Neural cell (in vitro differentiated cells): ENCODE data around the gene MOGAT1. TPM values are rescaled to one million over a fixed set of nuclear protein-coding genes. Genes with fewer than 3 reads are reported as not detected.

Experiments
- H2AFZ ChIP-seq: fragments of 200-600, 300-800 bp; sonication (generic), shearing (Covaris generic); 2 replicates; pipeline ENCODE4 v1.6.0; 2014; ENCODE audit warnings: low read depth, mild to moderate bottlenecking, antibody characterized with exemption, low read length, moderate library complexity
- H3F3A ChIP-seq: fragments of 200-600 bp; shearing (Covaris generic); 2 replicates; pipeline ENCODE4 v1.6.1; 2016; ENCODE audit warnings: mild to moderate bottlenecking, moderate library complexity, mixed read lengths, antibody characterized with exemption, low read length; ENCODE audit not compliant: insufficient read depth, poor library complexity, severe bottlenecking
- H3K27ac ChIP-seq: fragments of 200-600, 300-800 bp; sonication (generic), shearing (Covaris generic); 2 replicates; pipeline ENCODE4 v1.5.1; 2014; ENCODE audit warnings: mild to moderate bottlenecking, low read length, moderate library complexity
- H3K27me3 ChIP-seq: fragments of 300-800, 200-600 bp; sonication (generic), shearing (Covaris generic); 2 replicates; pipeline ENCODE4 v1.6.0; 2014; ENCODE audit warnings: mild to moderate bottlenecking, low read depth, low read length, moderate library complexity; ENCODE audit not compliant: insufficient read depth
- H3K36me3 ChIP-seq: fragments of 300-800, 200-600 bp; sonication (generic), shearing (Covaris generic); 2 replicates; pipeline ENCODE4 v1.5.1; 2014; ENCODE audit warnings: mild to moderate bottlenecking, antibody characterized with exemption, low read length, moderate library complexity; ENCODE audit not compliant: insufficient read depth
- H3K4me2 ChIP-seq: fragments of 300-800, 200-600 bp; sonication (generic), shearing (Covaris generic); 2 replicates; pipeline ENCODE4 v1.6.0; 2014; ENCODE audit warnings: mild to moderate bottlenecking, low read length
- H3K4me3 ChIP-seq: fragments of 300-800, 200-600 bp; sonication (generic), shearing (Covaris generic); 2 replicates; pipeline ENCODE4 v1.5.1; 2014; ENCODE audit warnings: mild to moderate bottlenecking, low read length, moderate library complexity
- H3K79me2 ChIP-seq: fragments of 200-600 bp; shearing (Covaris generic); replicated peaks from 2 replicates; pipeline ENCODE4 v1.6.0; 2014; ENCODE audit warnings: mild to moderate bottlenecking, low read length, moderate library complexity; ENCODE audit not compliant: insufficient read depth
- H3K9ac ChIP-seq: fragments of 300-800, 200-600 bp; sonication (generic), shearing (Covaris generic); 2 replicates; pipeline ENCODE4 v1.6.1; 2016; ENCODE audit warnings: mild to moderate bottlenecking, low read length, mixed read lengths
- H3K9me2 ChIP-seq: fragments of 200-600 bp; shearing (Covaris generic); 2 replicates; pipeline ENCODE4 v1.6.1; 2016; ENCODE audit warnings: mild to moderate bottlenecking, low read length, mixed read lengths; ENCODE audit not compliant: insufficient read depth
- H3K9me3 ChIP-seq: fragments of 200-600, 300-800 bp; sonication (generic), shearing (Covaris generic); 2 replicates; pipeline ENCODE4 v1.6.1; 2016; ENCODE audit warnings: mild to moderate bottlenecking, mixed run types, low read length, moderate library complexity, mixed read lengths
- H4K20me1 ChIP-seq: fragments of 200-600 bp; shearing (Covaris generic); 2 replicates; pipeline ENCODE4 v1.6.1; 2016; ENCODE audit warnings: mild to moderate bottlenecking, mixed run types; ENCODE audit not compliant: insufficient read depth
- CTCF ChIP-seq: fragments of 450-650 bp; IDR thresholded peaks from 2 replicates; pipeline ENCODE4 v1.5.1; 2014; ENCODE audit warnings: antibody characterized with exemption, mild to moderate bottlenecking, moderate library complexity; ENCODE audit not compliant: poor library complexity, severe bottlenecking
- EP300 ChIP-seq: fragments of 450-650 bp; conservative IDR thresholded peaks from 2 replicates; pipeline ENCODE4 v1.6.1; 2014; ENCODE audit warnings: antibody characterized with exemption, mild to moderate bottlenecking, moderate library complexity; ENCODE audit not compliant: poor library complexity, severe bottlenecking
- EZH2 ChIP-seq: fragments of 200-600, 300-800 bp; shearing (Covaris generic), sonication (generic); IDR thresholded peaks from 2 replicates; pipeline ENCODE4 v1.6.1; 2014; ENCODE audit warnings: antibody characterized with exemption, low read length, borderline replicate concordance, mild to moderate bottlenecking; ENCODE audit not compliant: insufficient read depth, poor library complexity, severe bottlenecking
- MXI1 ChIP-seq: fragments of 450-650 bp; conservative IDR thresholded peaks from 2 replicates; pipeline ENCODE4 v1.6.1; 2014; ENCODE audit warnings: antibody characterized with exemption, mild to moderate bottlenecking; ENCODE audit not compliant: poor library complexity, severe bottlenecking
- POLR2AphosphoS5 ChIP-seq: IDR thresholded peaks from 2 replicates; pipeline ENCODE4 v1.6.1; 2012
- RAD21 ChIP-seq: fragments of 450-650 bp; conservative IDR thresholded peaks from 2 replicates; pipeline ENCODE4 v1.6.1; 2014; ENCODE audit warnings: antibody characterized with exemption, mild to moderate bottlenecking, moderate library complexity
- REST ChIP-seq: IDR thresholded peaks from 2 replicates; pipeline ENCODE4 v1.6.1; 2012; ENCODE audit warnings: borderline replicate concordance
- SMC3 ChIP-seq: fragments of 450-650 bp; conservative IDR thresholded peaks from 2 replicates; pipeline ENCODE4 v1.6.1; 2014; ENCODE audit warnings: antibody characterized with exemption, mild to moderate bottlenecking, moderate library complexity; ENCODE audit not compliant: poor library complexity
- TAF1 ChIP-seq: IDR thresholded peaks from 2 replicates; pipeline ENCODE4 v1.6.1; 2012; ENCODE audit warnings: low read depth
- polyA plus RNA-seq: library from polyadenylated mRNA; depleted of rRNA; stranded (reverse); fragments of >200 nt; gene quantifications from 2 replicates; pipeline ENCODE4 v1.2.3, GENCODE V29; 2014

MOGAT1 gene
- polyA plus RNA-seq, 1 donor from 2014 or later: not detected

GRCh38 chr2:222643134-222643533 lies 28.3 kb upstream of the MOGAT1 start:
- H3K27ac ChIP-seq: no peak overlapping the region
- no peaks in the 10 kb centered on the region for H4K20me1 ChIP-seq
- H3K79me2 ChIP-seq: no peaks in the 10 kb centered on the region
- H3K9me2 ChIP-seq: no peaks in the 10 kb centered on the region
- no peaks in the 10 kb centered on the region for H3F3A ChIP-seq
- TF ChIP-seq EZH2 (no peak), CTCF (no peak), REST (no peak), TAF1 (no peak), POLR2AphosphoS5 (no peak), RAD21 (no peak), MXI1 (no peak), SMC3 (no peak), EP300 (no peak)
- no peak overlapping the region for H2AFZ ChIP-seq
- H3K4me3 ChIP-seq: no peak overlapping the region
- no peak overlapping the region for H3K4me2 ChIP-seq
- no peaks in the 10 kb centered on the region for H3K9me3 ChIP-seq
- no peaks in the 10 kb centered on the region for H3K36me3 ChIP-seq
- no peaks in the 10 kb centered on the region for H3K27me3 ChIP-seq
- H3K9ac ChIP-seq: no peak overlapping the region

GRCh38 chr2:222646008-222646407 lies 25.4 kb upstream of the MOGAT1 start:
- Histone ChIP-seq H3K4me3 (no peak overlapping the region), H4K20me1 (no peaks in the 10 kb centered on the region), H3F3A (no peaks in the 10 kb centered on the region), H2AFZ (no peak overlapping the region), H3K4me2 (no peak overlapping the region), H3K36me3 (no peaks in the 10 kb centered on the region), H3K9me2 (no peaks in the 10 kb centered on the region), H3K79me2 (peaks cover 8% of the 10 kb centered on the region), H3K27me3 (no peaks in the 10 kb centered on the region), H3K9ac (no peak overlapping the region), H3K27ac (no peak overlapping the region), H3K9me3 (no peaks in the 10 kb centered on the region)
- TF ChIP-seq RAD21 (no peak), EP300 (no peak), EZH2 (no peak), CTCF (no peak), SMC3 (no peak), MXI1 (no peak), TAF1 (no peak), POLR2AphosphoS5 (no peak), REST (no peak)
